SK-N-SH treated with all-trans-retinoic acid at 6 μM for 48 hours (cell line): Measurements from ENCODE around the gene SAPCD2.

Source experiments
- ARNTL ChIP-seq: fragments of 450-650 bp; formaldehyde crosslinking; IDR thresholded peaks from 2 replicates; pipeline ENCODE4 v1.5.0; 2020; ENCODE audit warnings: low read depth, mild to moderate bottlenecking, moderate library complexity, borderline replicate concordance
- ESRRG ChIP-seq: fragments of 250-450 bp; sonication (Bioruptor Pico); IDR thresholded peaks from 2 replicates; pipeline ENCODE4 v1.6.1; 2021; ENCODE audit warnings: mild to moderate bottlenecking
- GLIS3 ChIP-seq: fragments of 250-450 bp; sonication (Bioruptor Pico); IDR thresholded peaks from 2 replicates; pipeline ENCODE4 v1.5.0; 2020; ENCODE audit warnings: mild to moderate bottlenecking, moderate library complexity
- ISL1 ChIP-seq: fragments of 250-450 bp; sonication (Bioruptor Pico); IDR thresholded peaks from 2 replicates; pipeline ENCODE4 v2.1.2; 2022; ENCODE audit warnings: mild to moderate bottlenecking, moderate library complexity
- OSR1 ChIP-seq: fragments of 250-450 bp; sonication (Bioruptor Pico); IDR thresholded peaks from 2 replicates; pipeline ENCODE4 v1.8.0; 2022; ENCODE audit warnings: moderate library complexity, mild to moderate bottlenecking, inconsistent platforms
- PPARA ChIP-seq: fragments of 250-450 bp; sonication (Bioruptor Pico); IDR thresholded peaks from 2 replicates; pipeline ENCODE4 v1.5.0; 2020; ENCODE audit warnings: mild to moderate bottlenecking, borderline replicate concordance
- RARB ChIP-seq: fragments of 250-450 bp; sonication (Bioruptor Pico); IDR thresholded peaks from 2 replicates; pipeline ENCODE4 v1.8.0; 2021; ENCODE audit warnings: mild to moderate bottlenecking, moderate library complexity
- SNAI2 ChIP-seq: fragments of 250-450 bp; sonication (Bioruptor Pico); IDR thresholded peaks from 2 replicates; pipeline ENCODE4 v1.5.0; 2020; ENCODE audit warnings: mild to moderate bottlenecking, moderate library complexity
- ZFP3 ChIP-seq: fragments of 250-450 bp; sonication (Bioruptor Pico); IDR thresholded peaks from 2 replicates; pipeline ENCODE4 v1.5.0; 2020; ENCODE audit warnings: mild to moderate bottlenecking, moderate library complexity
- ZFP30 ChIP-seq: fragments of 450-650 bp; formaldehyde crosslinking; IDR thresholded peaks from 2 replicates; pipeline ENCODE4 v1.5.0; 2022; ENCODE audit warnings: mild to moderate bottlenecking, moderate library complexity

GRCh38 chr9:137114220-137114612 lies 43.9 kb upstream of the SAPCD2 start:
- TF ChIP-seq ESRRG (CRISPR knock-in tag) (no peak), ARNTL (CRISPR knock-in tag) (no peak), PPARA (CRISPR knock-in tag) (no peak), RARB (no peak), SNAI2 (CRISPR knock-in tag) (no peak), GLIS3 (CRISPR knock-in tag) (no peak), ISL1 (no peak), OSR1 (CRISPR knock-in tag) (no peak), ZFP30 (CRISPR knock-in tag) (no peak), ZFP3 (CRISPR knock-in tag) (no peak)
